Tracheal epithelial cell (primary cell): ENCODE measurements around the gene TBC1D8B. TPM values are rescaled to one million over a fixed set of nuclear protein-coding genes. Genes with fewer than 3 reads are reported as not detected.

Experiments
- total RNA-seq: library from RNA; depleted of rRNA; stranded (reverse); fragments of >200 nt; gene quantifications from 2 replicates; pipeline ENCODE4 v1.2.1, GENCODE V29; 2014

TBC1D8B gene
- 4.3 and 4.9 TPM in 2 replicates for total RNA-seq

GRCh38 chrX:106802388-106803275, at the start of gene TBC1D8B:
TBC1D8B (plus strand) TSS chrX:106802673; CDS start chrX:106802854, 181 bp downstream.

DNA sequence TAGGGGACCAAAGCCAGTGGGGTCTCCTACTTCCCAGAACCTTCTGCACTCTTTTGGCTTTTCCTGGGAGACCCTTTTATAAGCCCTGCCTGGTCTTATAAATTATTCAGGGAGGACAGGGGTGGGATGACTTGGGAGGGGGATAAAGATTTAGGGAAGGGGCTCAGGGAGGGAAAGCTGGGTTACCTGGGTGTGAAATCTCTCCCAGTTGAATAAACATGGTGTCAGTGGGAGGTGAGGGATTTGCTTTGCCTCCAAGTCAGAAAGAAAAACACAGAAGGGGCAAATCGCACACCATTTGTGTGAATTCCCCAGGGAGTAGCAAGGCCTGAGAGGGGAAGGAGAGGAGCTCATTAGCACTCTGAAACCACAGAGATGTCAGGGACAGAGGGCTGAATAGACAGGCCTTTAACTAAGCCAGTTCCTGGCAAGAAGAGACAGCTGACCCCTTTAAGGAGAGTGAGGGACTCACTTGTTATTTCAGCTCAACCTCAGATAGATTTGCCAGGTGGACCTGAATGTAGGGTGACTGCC, 100.9 kb downstream of the TBC1D8B start, which contains the start of gene RIPPLY1:
RIPPLY1 (minus strand) TSS at position 51 of the 534 bp plus-strand sequence. CDS start 54 bp downstream, outside the sequence.

DNA sequence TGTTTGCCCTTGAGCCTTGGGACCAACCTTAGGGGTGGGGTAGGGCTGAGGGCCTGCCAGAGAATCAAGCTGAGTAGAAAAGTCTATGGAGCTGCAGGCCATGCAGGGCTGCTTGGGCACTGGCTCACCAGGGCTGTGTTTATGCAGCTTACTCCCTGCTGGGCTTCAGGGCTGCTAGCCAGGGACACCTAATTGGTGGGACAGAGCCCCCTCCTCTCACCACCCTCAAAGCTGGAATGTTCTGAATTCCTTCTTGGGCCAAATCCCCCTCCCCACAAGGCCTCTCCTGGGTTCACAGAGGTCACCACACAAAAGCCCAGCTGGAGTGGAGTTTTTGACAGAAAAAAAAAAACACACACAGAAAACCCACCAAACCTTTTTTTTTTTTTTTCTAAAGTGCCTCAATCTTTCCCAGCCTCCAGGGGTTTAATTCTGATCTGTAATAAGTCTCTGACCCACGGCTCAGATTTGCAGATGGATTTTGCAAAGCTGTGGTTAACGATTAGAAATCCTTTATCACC, 117.5 kb downstream of the TBC1D8B start, which contains the start of gene CLDN2:
CLDN2 (plus strand) TSS at position 471 of the 521 bp plus-strand sequence. CDS start 7,827 bp downstream, outside the sequence.

Other genes starting within 250 kb of the TBC1D8B start
- gene RADX, start 190.7 kb upstream of the TBC1D8B start, total RNA-seq = 1.9 and 2.7 TPM in 2 replicates
- 19.0 and 51.8 TPM in 2 replicates for gene RNF128, start 76.0 kb upstream of the TBC1D8B start, total RNA-seq
- gene RIPPLY1, start 100.7 kb downstream of the TBC1D8B start, total RNA-seq = not detected in 2 replicates
- gene CLDN2, start 117.7 kb downstream of the TBC1D8B start, total RNA-seq = 0.96 TPM in 1 of 2 replicates, not detected in the other
- gene MORC4, start 197.5 kb downstream of the TBC1D8B start, total RNA-seq = 25.5 and 32.4 TPM in 2 replicates